Hepatocyte (in vitro differentiated cells): Measurements from ENCODE around the gene ZFP64. TPM values are rescaled to one million over a fixed set of nuclear protein-coding genes. Genes with fewer than 3 reads are reported as not detected.

Experiments used
- DNase-seq: peaks from one replicate; pipeline ENCODE4 v3.0.0-alpha.2; 2016; ENCODE audit warnings: low spot score
- H2AFZ ChIP-seq: fragments of 200-600 bp; sonication (generic); 2 replicates; pipeline ENCODE4 v1.6.0; 2016; ENCODE audit warnings: antibody characterized with exemption, mild to moderate bottlenecking
- H3K27ac ChIP-seq: fragments of 200-600 bp; sonication (generic); 2 replicates; pipeline ENCODE4 v1.5.1; 2016; ENCODE audit warnings: mild to moderate bottlenecking
- H3K27me3 ChIP-seq: fragments of 200-600 bp; sonication (generic); 2 replicates; pipeline ENCODE4 v1.6.1; 2016
- H3K36me3 ChIP-seq: fragments of 200-600 bp; sonication (generic); replicated peaks from 2 replicates; pipeline ENCODE4 v1.5.1; 2016; ENCODE audit warnings: low read depth; ENCODE audit not compliant: insufficient read depth
- H3K4me1 ChIP-seq: fragments of 200-600 bp; sonication (generic); 2 replicates; pipeline ENCODE4 v1.5.1; 2016; ENCODE audit warnings: mild to moderate bottlenecking, moderate library complexity; ENCODE audit not compliant: insufficient read depth
- H3K4me2 ChIP-seq: fragments of 200-600 bp; sonication (generic); 2 replicates; pipeline ENCODE4 v1.6.0; 2016
- H3K4me3 ChIP-seq: fragments of 200-600 bp; sonication (generic); 2 replicates; pipeline ENCODE4 v1.5.1; 2016; ENCODE audit warnings: mild to moderate bottlenecking
- H3K79me2 ChIP-seq: fragments of 200-600 bp; sonication (generic); 2 replicates; pipeline ENCODE4 v1.6.0; 2017; ENCODE audit warnings: mild to moderate bottlenecking
- H3K9me2 ChIP-seq: fragments of 200-600 bp; sonication (generic); replicated peaks from 2 replicates; pipeline ENCODE4 v1.6.0; 2017; ENCODE audit warnings: mild to moderate bottlenecking; ENCODE audit not compliant: insufficient read depth
- H3K9me3 ChIP-seq: fragments of 200-600 bp; sonication (generic); 2 replicates; pipeline ENCODE4 v1.5.1; 2016; ENCODE audit warnings: low read depth, mild to moderate bottlenecking
- H4K20me1 ChIP-seq: fragments of 200-600 bp; sonication (generic); 2 replicates; pipeline ENCODE4 v1.6.0; 2016; ENCODE audit warnings: mild to moderate bottlenecking; ENCODE audit not compliant: insufficient read depth, poor library complexity, severe bottlenecking
- EZH2 ChIP-seq: fragments of 200-600 bp; sonication (generic); IDR thresholded peaks from 2 replicates; pipeline ENCODE4 v1.6.1; 2016; ENCODE audit warnings: antibody characterized with exemption, mild to moderate bottlenecking, borderline replicate concordance
- EZH2phosphoT487 ChIP-seq: fragments of 200-600 bp; sonication (generic); IDR thresholded peaks from one replicate; pipeline ENCODE4 v1.6.1; 2018; ENCODE audit warnings: antibody characterized with exemption, mild to moderate bottlenecking, low read depth, moderate library complexity; ENCODE audit not compliant: unreplicated experiment, severe bottlenecking
- WGBS: methylation state at CpG from one replicate; pipeline ENCODE4 v1.1.6; 2016; ENCODE audit warnings: low lambda C conversion rate; ENCODE audit errors: missing lambda C conversion rate; 5-methylcytosine and 5-hydroxymethylcytosine counted together
- polyA plus RNA-seq: library from polyadenylated mRNA; unstranded; fragments of >200 nt; fragmentation: Nextera tagmentation; extraction: Ambion mirVana; gene quantifications from 2 replicates; pipeline ENCODE4 v1.2.1, GENCODE V29; 2016
- total RNA-seq: library from RNA; depleted of rRNA; stranded (reverse); fragments of >200 nt; gene quantifications from 2 replicates; pipeline ENCODE4 v1.2.3, GENCODE V29; 2014
- TF ChIP-seq, protein P1 (sequence below): fragments of 200-600 bp; sonication (generic); IDR thresholded peaks from 2 replicates; pipeline ENCODE4 v1.5.1; 2016; ENCODE audit warnings: antibody characterized with exemption, mild to moderate bottlenecking; ENCODE audit not compliant: poor library complexity

Gene ZFP64
- total and polyA plus RNA-seq, 2 experiments from 2014 or later, result 9.3 to 10.0 TPM

DNA sequence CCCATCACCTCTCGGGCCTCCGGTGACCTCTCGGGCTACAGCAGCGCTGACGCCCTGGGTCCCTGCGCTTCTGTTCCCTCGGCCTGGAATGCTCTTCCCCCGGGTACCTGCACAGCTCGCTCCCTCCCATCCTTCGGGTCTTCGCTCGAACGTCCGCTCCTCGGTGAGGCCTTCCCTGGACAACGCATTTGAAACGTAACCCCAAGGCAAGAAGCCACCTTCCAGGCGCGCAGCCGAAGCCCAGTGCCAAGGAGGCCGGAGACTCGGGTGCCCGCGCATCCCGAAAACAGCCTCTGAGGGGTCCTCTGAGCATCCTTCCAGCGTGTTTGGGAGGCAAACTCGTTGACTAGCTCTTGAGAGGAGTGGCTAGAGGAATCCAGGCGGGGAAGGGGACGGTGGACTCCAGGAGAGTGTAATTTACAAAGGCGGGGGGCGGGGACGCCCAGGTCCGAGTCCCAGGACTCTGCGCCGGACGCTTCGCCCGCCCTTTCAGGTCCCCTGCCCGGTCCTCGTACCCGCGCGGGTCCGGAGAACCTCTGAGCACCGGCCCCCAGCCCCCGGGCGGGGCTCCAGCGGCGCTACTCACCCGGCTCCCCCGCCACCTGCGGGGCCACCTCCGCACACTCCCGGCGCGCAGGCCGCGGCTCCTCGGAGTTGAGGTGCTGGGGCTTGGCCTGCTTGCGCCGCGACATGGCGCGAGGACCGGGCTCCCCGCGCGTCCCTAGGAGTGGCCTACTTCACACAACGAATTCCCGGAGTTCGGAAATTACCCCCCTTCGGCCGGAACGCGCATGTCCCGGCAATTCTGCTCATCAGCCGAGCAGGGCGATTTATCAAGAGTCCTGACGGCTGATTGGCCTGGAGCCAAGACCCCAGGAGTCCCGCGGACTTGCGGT is 86.8 kb downstream of the ZFP64 start:
- no peaks in the 10 kb centered on the region for H3K79me2 ChIP-seq
- peak; percentile 46 for DNase-seq
- no peaks in the 10 kb centered on the region for H3K9me3 ChIP-seq
- H3K4me1 ChIP-seq, result peaks cover 22% of the 10 kb centered on the region
- no peak overlapping the region for H3K27ac ChIP-seq
- WGBS, result under 1% methylated on average over 61 of the region's 82 CpGs
- peaks cover 49% of the 10 kb centered on the region for H3K27me3 ChIP-seq
- peak overlapping the region; percentile 96 for H3K4me2 ChIP-seq
- no peaks in the 10 kb centered on the region for H3K36me3 ChIP-seq
- H4K20me1 ChIP-seq, result no peaks in the 10 kb centered on the region
- H3K4me3 ChIP-seq, result peak overlapping the region; percentile 46
- H2AFZ ChIP-seq, result peak overlapping the region; percentile 51
- TF ChIP-seq, protein P1, sequence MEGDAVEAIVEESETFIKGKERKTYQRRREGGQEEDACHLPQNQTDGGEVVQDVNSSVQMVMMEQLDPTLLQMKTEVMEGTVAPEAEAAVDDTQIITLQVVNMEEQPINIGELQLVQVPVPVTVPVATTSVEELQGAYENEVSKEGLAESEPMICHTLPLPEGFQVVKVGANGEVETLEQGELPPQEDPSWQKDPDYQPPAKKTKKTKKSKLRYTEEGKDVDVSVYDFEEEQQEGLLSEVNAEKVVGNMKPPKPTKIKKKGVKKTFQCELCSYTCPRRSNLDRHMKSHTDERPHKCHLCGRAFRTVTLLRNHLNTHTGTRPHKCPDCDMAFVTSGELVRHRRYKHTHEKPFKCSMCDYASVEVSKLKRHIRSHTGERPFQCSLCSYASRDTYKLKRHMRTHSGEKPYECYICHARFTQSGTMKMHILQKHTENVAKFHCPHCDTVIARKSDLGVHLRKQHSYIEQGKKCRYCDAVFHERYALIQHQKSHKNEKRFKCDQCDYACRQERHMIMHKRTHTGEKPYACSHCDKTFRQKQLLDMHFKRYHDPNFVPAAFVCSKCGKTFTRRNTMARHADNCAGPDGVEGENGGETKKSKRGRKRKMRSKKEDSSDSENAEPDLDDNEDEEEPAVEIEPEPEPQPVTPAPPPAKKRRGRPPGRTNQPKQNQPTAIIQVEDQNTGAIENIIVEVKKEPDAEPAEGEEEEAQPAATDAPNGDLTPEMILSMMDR, result no peak
- peak; percentile 87 for TF ChIP-seq EZH2
- peak; percentile 24 for TF ChIP-seq EZH2phosphoT487
- no peaks in the 10 kb centered on the region for H3K9me2 ChIP-seq

DNA sequence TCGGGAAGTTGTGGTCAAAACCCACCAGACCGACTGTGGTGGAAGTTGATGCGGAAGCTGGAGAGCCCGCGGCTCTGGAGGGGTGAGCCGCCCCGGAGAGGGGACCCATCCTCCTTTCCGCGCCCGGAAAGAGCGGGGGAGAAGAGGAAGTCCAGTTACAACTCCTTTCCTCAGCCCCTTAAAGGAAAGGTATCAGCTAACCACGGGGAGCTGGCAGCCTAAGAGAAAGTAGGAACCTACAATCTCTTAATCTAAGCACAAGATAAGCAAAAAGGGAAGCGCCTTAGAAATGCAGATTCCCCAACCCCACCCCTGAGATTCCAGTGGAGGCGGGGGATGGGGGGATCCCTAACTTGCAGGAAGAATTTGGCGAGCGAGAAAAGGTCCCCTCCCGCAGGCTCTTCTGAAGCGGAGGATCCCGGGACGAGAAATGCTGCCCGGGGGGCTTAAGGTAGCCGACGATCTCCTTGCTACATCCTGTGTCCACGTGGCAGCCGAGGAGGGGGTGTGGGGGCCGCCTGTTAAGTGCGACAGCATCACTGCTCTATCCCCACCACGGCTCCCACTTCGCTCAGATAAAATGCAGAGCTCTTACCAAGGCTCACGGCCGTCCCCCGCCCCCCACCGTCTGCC is 87.5 kb downstream of the ZFP64 start:
- peak; percentile 8 for TF ChIP-seq EZH2
- TF ChIP-seq, protein P1, result no peak
- Histone ChIP-seq H3K79me2 (no peaks in the 10 kb centered on the region), H3K27ac (no peak overlapping the region), H3K9me3 (no peaks in the 10 kb centered on the region), H3K27me3 (peaks cover 49% of the 10 kb centered on the region), H3K4me2 (peak overlapping the region; percentile 96), H2AFZ (peak overlapping the region; percentile 80), H3K4me1 (peaks cover 22% of the 10 kb centered on the region), H3K9me2 (no peaks in the 10 kb centered on the region), H3K36me3 (no peaks in the 10 kb centered on the region), H3K4me3 (peak overlapping the region; percentile 42), H4K20me1 (no peaks in the 10 kb centered on the region)
- DNase-seq, result no peak
- 2% methylated on average over 29 of the region's 33 CpGs for WGBS

DNA sequence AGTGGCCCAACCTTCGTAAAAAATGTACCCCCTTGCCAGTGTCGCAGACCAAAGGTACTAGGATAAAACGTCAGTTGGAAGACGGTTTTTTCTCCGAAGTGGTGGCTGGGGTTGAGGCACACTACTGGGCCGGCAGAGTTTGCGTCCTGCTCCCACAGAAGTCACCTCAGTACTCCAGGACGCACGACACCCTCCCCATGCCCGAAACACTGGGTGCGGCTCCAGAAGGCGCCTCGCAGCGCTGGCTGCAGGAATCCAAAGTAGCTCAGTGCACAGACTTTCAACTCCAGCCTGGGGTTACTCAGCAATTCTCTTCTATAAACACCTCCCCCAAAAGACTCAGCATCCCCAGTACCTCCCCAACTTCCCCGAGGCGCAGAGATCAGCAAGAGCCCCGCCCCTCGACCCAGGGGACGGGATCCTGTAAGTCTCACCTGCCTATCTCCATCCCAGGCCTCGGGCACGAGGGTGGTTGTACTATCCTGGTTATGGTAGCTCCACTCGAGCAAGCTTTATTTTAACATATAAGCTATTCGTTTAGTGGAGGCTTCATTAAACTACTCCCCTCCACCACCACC is 88.2 kb downstream of the ZFP64 start:
- Histone ChIP-seq H2AFZ (peak overlapping the region; percentile 80), H3K4me2 (peak overlapping the region; percentile 96), H3K27me3 (peaks cover 49% of the 10 kb centered on the region), H3K4me3 (peak overlapping the region; percentile 42), H3K79me2 (no peaks in the 10 kb centered on the region), H3K27ac (no peak overlapping the region), H3K9me3 (no peaks in the 10 kb centered on the region), H3K36me3 (no peaks in the 10 kb centered on the region), H3K9me2 (no peaks in the 10 kb centered on the region), H4K20me1 (no peaks in the 10 kb centered on the region), H3K4me1 (peaks cover 22% of the 10 kb centered on the region)
- DNase-seq, result no peak
- 12% methylated on average over 22 of the region's 23 CpGs for WGBS
- TF ChIP-seq EZH2, result no peak
- TF ChIP-seq EZH2phosphoT487, result no peak
- TF ChIP-seq, protein P1, result no peak
